H9 (cell line): ENCODE results near the gene NBEAL1. TPM values are rescaled to one million over a fixed set of nuclear protein-coding genes. Genes with fewer than 3 reads are reported as not detected.
A peak's percentile ranks its signal among the peaks of the same experiment; 100 is the strongest.
"Not testable (repeated sequence)": the region's sequence is repeated elsewhere in the genome, so short reads cannot be mapped to it uniquely, and the experiment has no call there.

Source experiments
- DNase-seq: peaks from one replicate; pipeline ENCODE4 v3.0.0-alpha.2; 2017
- H2AFZ ChIP-seq: one replicate; pipeline ENCODE4 v1.6.1; 2013; ENCODE audit warnings: mild to moderate bottlenecking, low read length, control low read depth, moderate library complexity
- H2AK5ac ChIP-seq: 2 replicates; pipeline ENCODE4 v1.6.1; 2013; ENCODE audit warnings: low read length, control low read depth, mixed read lengths; ENCODE audit not compliant: insufficient read length
- H2BK120ac ChIP-seq: one replicate; pipeline ENCODE4 v1.6.1; 2013; ENCODE audit warnings: low read depth, mild to moderate bottlenecking, low read length, control low read depth, inconsistent platforms; ENCODE audit not compliant: poor library complexity, severe bottlenecking
- H2BK12ac ChIP-seq: 2 replicates; pipeline ENCODE4 v1.6.1; 2013; ENCODE audit warnings: low read length, control low read depth, mixed read lengths, low read depth; ENCODE audit not compliant: insufficient read length
- H2BK15ac ChIP-seq: 2 replicates; pipeline ENCODE4 v1.6.1; 2013; ENCODE audit warnings: low read depth, low read length, control low read depth
- H2BK20ac ChIP-seq: one replicate; pipeline ENCODE4 v1.6.1; 2013; ENCODE audit warnings: low read depth, mild to moderate bottlenecking, low read length, control low read depth, inconsistent platforms; ENCODE audit not compliant: poor library complexity, severe bottlenecking
- H2BK5ac ChIP-seq: 2 replicates; pipeline ENCODE4 v1.6.1; 2013; ENCODE audit warnings: low read length, control low read depth, mixed read lengths; ENCODE audit not compliant: insufficient read length
- H3K14ac ChIP-seq: 2 replicates; pipeline ENCODE4 v1.6.1; 2013; ENCODE audit warnings: low read length, control low read depth; ENCODE audit not compliant: insufficient read depth
- H3K18ac ChIP-seq: 2 replicates; pipeline ENCODE4 v1.6.1; 2013; ENCODE audit warnings: low read depth, mild to moderate bottlenecking, mixed read lengths, low read length, control low read depth; ENCODE audit not compliant: insufficient read length
- H3K23ac ChIP-seq: 2 replicates; pipeline ENCODE4 v1.6.1; 2013; ENCODE audit warnings: low read length, control low read depth, mixed read lengths, low read depth; ENCODE audit not compliant: insufficient read length
- H3K23me2 ChIP-seq: 2 replicates; pipeline ENCODE4 v1.6.1; 2013; ENCODE audit warnings: low read depth, mild to moderate bottlenecking, mixed read lengths, low read length, control low read depth; ENCODE audit not compliant: insufficient read length, poor library complexity, severe bottlenecking
- H3K27ac ChIP-seq: 2 replicates; pipeline ENCODE4 v1.5.1; 2013; ENCODE audit warnings: low read length, control low read depth, mixed read lengths, low read depth; ENCODE audit not compliant: insufficient read length
- H3K27me3 ChIP-seq: 2 replicates; pipeline ENCODE4 v1.6.1; 2013; ENCODE audit warnings: low read length, control low read depth, inconsistent platforms; ENCODE audit not compliant: insufficient read depth
- H3K4ac ChIP-seq: 2 replicates; pipeline ENCODE4 v1.6.1; 2013; ENCODE audit warnings: low read depth, mild to moderate bottlenecking, control low read depth, inconsistent platforms, low read length, moderate library complexity
- H3K4me1 ChIP-seq: 2 replicates; pipeline ENCODE4 v1.6.1; 2013; ENCODE audit warnings: low read length, control low read depth, inconsistent platforms; ENCODE audit not compliant: insufficient read depth
- H3K4me2 ChIP-seq: 2 replicates; pipeline ENCODE4 v1.6.1; 2013; ENCODE audit warnings: low read length, control low read depth, mixed read lengths; ENCODE audit not compliant: insufficient read length, insufficient read depth
- H3K56ac ChIP-seq: 2 replicates; pipeline ENCODE4 v1.6.1; 2013; ENCODE audit warnings: low read depth, mild to moderate bottlenecking, mixed read lengths, low read length, control low read depth; ENCODE audit not compliant: insufficient read length
- H3K79me1 ChIP-seq: 2 replicates; pipeline ENCODE4 v1.6.1; 2013; ENCODE audit warnings: low read depth, mild to moderate bottlenecking, moderate library complexity, low read length, control low read depth, inconsistent platforms; ENCODE audit not compliant: insufficient read depth, poor library complexity, severe bottlenecking
- H3K79me2 ChIP-seq: 2 replicates; pipeline ENCODE4 v1.6.1; 2013; ENCODE audit warnings: low read length, control low read depth, inconsistent platforms; ENCODE audit not compliant: insufficient read depth
- H3K9ac ChIP-seq: 2 replicates; pipeline ENCODE4 v1.6.1; 2013; ENCODE audit warnings: low read length, control low read depth, mixed read lengths; ENCODE audit not compliant: insufficient read length; ENCODE audit errors: extremely low read depth
- H3K9me3 ChIP-seq: one replicate; pipeline ENCODE4 v1.6.1; 2013; ENCODE audit warnings: low read depth, low read length, inconsistent platforms; ENCODE audit not compliant: control insufficient read depth
- H3T11ph ChIP-seq: one replicate; pipeline ENCODE4 v1.6.1; 2013; ENCODE audit warnings: mild to moderate bottlenecking, low read length, control low read depth, inconsistent platforms
- H4K20me1 ChIP-seq: one replicate; pipeline ENCODE4 v1.6.1; 2013; ENCODE audit not compliant: control insufficient read depth, insufficient read length, insufficient read depth
- H4K5ac ChIP-seq: 2 replicates; pipeline ENCODE4 v1.6.1; 2013; ENCODE audit warnings: low read depth, mild to moderate bottlenecking, mixed read lengths, low read length, control low read depth; ENCODE audit not compliant: insufficient read length
- H4K8ac ChIP-seq: replicated peaks from 2 replicates; pipeline ENCODE4 v1.6.1; 2013; ENCODE audit warnings: low read length, control low read depth, mixed read lengths, low read depth; ENCODE audit not compliant: insufficient read length
- H4K91ac ChIP-seq: 2 replicates; pipeline ENCODE4 v1.6.1; 2013; ENCODE audit warnings: low read depth, mild to moderate bottlenecking, moderate library complexity, mixed read lengths, low read length, control low read depth; ENCODE audit not compliant: insufficient read length
- H3K27ac Mint-ChIP-seq, 3 experiments: 2 replicates in 2 of 3; 3 replicates in 1 of 3; pipeline ENCODE4 v1.8.0; 2020 to 2021; ENCODE audit warnings: mixed read lengths in 3 of 3, mild to moderate bottlenecking in 1 of 3, moderate library complexity in 1 of 3
- H3K27me3 Mint-ChIP-seq: 2 replicates; pipeline ENCODE4 v1.8.0; 2021; ENCODE audit warnings: low read depth, mild to moderate bottlenecking, moderate library complexity, mixed read lengths
- H3K36me3 Mint-ChIP-seq, 3 experiments: 2 replicates in 2 of 3; 3 replicates in 1 of 3; pipeline ENCODE4 v1.8.0; 2020 to 2021; ENCODE audit warnings: low read depth in 3 of 3, mixed read lengths in 3 of 3; ENCODE audit not compliant: insufficient read depth in 1 of 3
- H3K4me1 Mint-ChIP-seq, 2 experiments: 2 replicates each; pipeline ENCODE4 v1.8.0; 2020; ENCODE audit warnings: mixed read lengths in 2 of 2
- H3K4me3 Mint-ChIP-seq, 2 experiments: 2 replicates in 1 of 2; 3 replicates in 1 of 2; pipeline ENCODE4 v1.8.0; 2020 to 2021; ENCODE audit warnings: mild to moderate bottlenecking in 2 of 2, mixed read lengths in 2 of 2, moderate library complexity in 1 of 2
- H3K9me3 Mint-ChIP-seq, 2 experiments: 2 replicates in 1 of 2; 3 replicates in 1 of 2; pipeline ENCODE4 v1.8.0; 2020; ENCODE audit warnings: mild to moderate bottlenecking in 2 of 2, mixed read lengths in 2 of 2, moderate library complexity in 1 of 2
- CTCF ChIP-seq: fragments of 200-600 bp; sonication (generic); conservative IDR thresholded peaks from 3 replicates; pipeline ENCODE4 v1.8.0; 2021; ENCODE audit warnings: antibody characterized with exemption, mild to moderate bottlenecking
- WGBS: extraction: QIAGEN DNeasy Blood & Tissue Kit; methylation state at CpG from one replicate; pipeline ENCODE4 v1.1.7; 2013; ENCODE audit warnings: missing lambda C conversion rate, low lambda C conversion rate, mixed read lengths; ENCODE audit not compliant: insufficient read length; ENCODE audit errors: extremely low coverage; 5-methylcytosine and 5-hydroxymethylcytosine counted together
- total RNA-seq: library from RNA; stranded (reverse); gene quantifications from 2 replicates; pipeline ENCODE4 v1.2.1, GENCODE V29; 2021

NBEAL1 gene
- total RNA-seq, 1 experiment from 2014 or later = 10.1 TPM

GRCh38 chr2:203155406-203155805 is 140.7 kb downstream of the NBEAL1 start:
- Histone ChIP-seq H3K23me2 (no peaks in the 10 kb centered on the region), H3K9ac (no peak overlapping the region), H3K27me3 (no peaks in the 10 kb centered on the region), H4K8ac (no peak overlapping the region), H3T11ph (no peak overlapping the region), H2BK5ac (no peak overlapping the region), H3K27ac (no peak overlapping the region), H3K79me2 (no peaks in the 10 kb centered on the region), H2BK120ac (no peak overlapping the region), H3K56ac (no peak overlapping the region), H4K20me1 (no peaks in the 10 kb centered on the region), H2AFZ (no peak overlapping the region), H4K91ac (no peak overlapping the region), H3K23ac (no peak overlapping the region), H3K9me3 (no peaks in the 10 kb centered on the region), H4K5ac (no peak overlapping the region), H2BK15ac (no peak overlapping the region), H2BK12ac (no peak overlapping the region), H3K4me1 (no peaks in the 10 kb centered on the region), H3K14ac (no peak overlapping the region), H2BK20ac (no peak overlapping the region), H3K18ac (no peak overlapping the region), H3K79me1 (no peaks in the 10 kb centered on the region), H2AK5ac (no peak overlapping the region), H3K4ac (no peak overlapping the region), H3K4me2 (no peak overlapping the region)
- DNase-seq = peak; percentile 27
- TF ChIP-seq CTCF = peak; percentile 52
- Mint-ChIP-seq H3K27ac (no peak overlapping the region), H3K27me3 (no peaks in the 10 kb centered on the region), H3K4me1 (no peaks in the 10 kb centered on the region), H3K4me3 (no peak overlapping the region), H3K9me3 (no peaks in the 10 kb centered on the region), H3K36me3 (peaks cover 0 to 5% (median 4%) of the 10 kb centered on the region in 3 experiments; a peak in 4 of 7 replicates)
- no CpG with 5 or more reads among the region's 1 CpG for WGBS

GRCh38 chr2:203162722-203163121 is 148.0 kb downstream of the NBEAL1 start:
- not testable (repeated sequence) for H2BK12ac ChIP-seq, H3K9ac ChIP-seq, H2BK15ac ChIP-seq, DNase-seq, H3K27me3 Mint-ChIP-seq, H3K23ac ChIP-seq, H3K23me2 ChIP-seq, H2BK5ac ChIP-seq, H3T11ph ChIP-seq, H3K27ac ChIP-seq, H4K5ac ChIP-seq, H3K9me3 Mint-ChIP-seq, H3K14ac ChIP-seq, H3K4me2 ChIP-seq, H3K27ac Mint-ChIP-seq, H3K4ac ChIP-seq, H3K27me3 ChIP-seq, H3K4me1 ChIP-seq, H4K91ac ChIP-seq, H2AK5ac ChIP-seq, H3K4me1 Mint-ChIP-seq, H2AFZ ChIP-seq, H4K8ac ChIP-seq, H3K36me3 Mint-ChIP-seq, H3K79me2 ChIP-seq, H3K4me3 Mint-ChIP-seq, H3K18ac ChIP-seq, H4K20me1 ChIP-seq, H2BK120ac ChIP-seq, H3K9me3 ChIP-seq, H3K56ac ChIP-seq, H3K79me1 ChIP-seq, H2BK20ac ChIP-seq
- no CpG with 5 or more reads among the region's 5 CpGs for whole genome bisulfite sequencing
